ENCODE results near the gene ARVCF.
A peak's percentile ranks its signal among the peaks of the same experiment; 100 is the strongest.

Gene ARVCF, protein sequence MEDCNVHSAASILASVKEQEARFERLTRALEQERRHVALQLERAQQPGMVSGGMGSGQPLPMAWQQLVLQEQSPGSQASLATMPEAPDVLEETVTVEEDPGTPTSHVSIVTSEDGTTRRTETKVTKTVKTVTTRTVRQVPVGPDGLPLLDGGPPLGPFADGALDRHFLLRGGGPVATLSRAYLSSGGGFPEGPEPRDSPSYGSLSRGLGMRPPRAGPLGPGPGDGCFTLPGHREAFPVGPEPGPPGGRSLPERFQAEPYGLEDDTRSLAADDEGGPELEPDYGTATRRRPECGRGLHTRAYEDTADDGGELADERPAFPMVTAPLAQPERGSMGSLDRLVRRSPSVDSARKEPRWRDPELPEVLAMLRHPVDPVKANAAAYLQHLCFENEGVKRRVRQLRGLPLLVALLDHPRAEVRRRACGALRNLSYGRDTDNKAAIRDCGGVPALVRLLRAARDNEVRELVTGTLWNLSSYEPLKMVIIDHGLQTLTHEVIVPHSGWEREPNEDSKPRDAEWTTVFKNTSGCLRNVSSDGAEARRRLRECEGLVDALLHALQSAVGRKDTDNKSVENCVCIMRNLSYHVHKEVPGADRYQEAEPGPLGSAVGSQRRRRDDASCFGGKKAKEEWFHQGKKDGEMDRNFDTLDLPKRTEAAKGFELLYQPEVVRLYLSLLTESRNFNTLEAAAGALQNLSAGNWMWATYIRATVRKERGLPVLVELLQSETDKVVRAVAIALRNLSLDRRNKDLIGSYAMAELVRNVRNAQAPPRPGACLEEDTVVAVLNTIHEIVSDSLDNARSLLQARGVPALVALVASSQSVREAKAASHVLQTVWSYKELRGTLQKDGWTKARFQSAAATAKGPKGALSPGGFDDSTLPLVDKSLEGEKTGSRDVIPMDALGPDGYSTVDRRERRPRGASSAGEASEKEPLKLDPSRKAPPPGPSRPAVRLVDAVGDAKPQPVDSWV

DNA sequence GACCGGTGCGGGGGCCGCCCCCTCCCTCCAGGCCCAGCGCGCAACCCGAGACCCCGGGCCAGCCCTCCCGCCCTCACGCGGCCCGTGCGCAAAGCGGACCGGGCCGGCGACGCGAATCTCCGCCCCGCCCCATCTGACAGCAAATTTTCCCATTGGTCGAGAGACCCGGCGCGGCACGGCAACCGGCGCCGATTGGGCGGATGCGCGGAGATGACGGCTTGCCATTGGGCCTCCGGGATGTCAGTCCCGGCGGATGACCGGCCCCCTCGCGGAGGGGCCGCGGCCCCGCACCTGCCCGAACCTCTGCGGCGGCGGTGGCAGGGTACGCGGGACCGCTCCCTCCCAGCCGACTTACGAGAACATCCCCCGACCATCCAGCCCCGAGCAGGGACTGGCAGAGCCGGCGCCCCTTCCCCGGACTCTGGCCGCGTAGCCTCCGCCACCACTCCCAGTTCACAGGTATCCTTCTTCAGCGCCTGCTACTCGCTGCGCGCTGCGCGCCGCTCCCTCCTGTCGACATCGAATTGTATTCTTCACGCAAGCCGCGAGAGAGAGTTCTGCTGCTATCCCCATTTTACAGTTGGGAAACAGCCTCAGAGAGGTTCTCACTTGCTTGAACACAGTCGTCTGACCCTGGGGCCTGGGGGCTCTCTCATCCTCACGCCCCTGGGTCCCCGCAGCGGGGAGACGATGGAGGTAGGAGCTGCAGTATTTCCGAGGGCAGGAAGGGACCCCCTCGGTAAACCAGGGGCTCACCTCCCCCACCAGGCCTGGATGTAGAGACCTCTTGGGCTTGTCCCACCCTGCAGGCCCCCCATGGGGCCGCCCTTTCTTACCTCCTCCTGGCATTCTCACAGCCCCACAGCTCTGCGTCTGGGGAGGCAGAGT lies at the start of gene ARVCF:
Gene ARVCF, minus strand, starts transcription at position 90 of the 888 bp plus-strand sequence. CDS start 26,029 bp downstream, outside the sequence.
- Histone ChIP-seq H3K27me3 (ENCODE audit: control insufficient read depth in 2 of 2, insufficient read depth in 2 of 2, low read length in 2 of 2) (peaks cover 4 to 9% of the 10 kb centered on the region in 2 donors), H3K9ac (ENCODE audit: low read depth in 1 of 2, low read length in 2 of 2) (peak within 1 kb of the TSS; percentile 17 to 66), H3K9me3 (ENCODE audit: control insufficient read depth in 2 of 2, low read length in 2 of 2) (no peaks in the 10 kb centered on the region), H3K36me3 (ENCODE audit: control insufficient read depth in 2 of 2, insufficient read depth in 2 of 2, low read length in 2 of 2) (no peaks in the 10 kb centered on the region), H3K4me3 (ENCODE audit: low read length in 2 of 2) (peak within 1 kb of the TSS; percentile 72 to 79), H3K27ac (ENCODE audit: low read depth in 2 of 2, low read length in 2 of 2) (no peak within 1 kb of the TSS), H3K4me1 (ENCODE audit: control insufficient read depth in 2 of 2, insufficient read depth in 2 of 2, low read length in 2 of 2) (peaks cover 22 to 27% of the 10 kb centered on the region in 2 donors)

DNA sequence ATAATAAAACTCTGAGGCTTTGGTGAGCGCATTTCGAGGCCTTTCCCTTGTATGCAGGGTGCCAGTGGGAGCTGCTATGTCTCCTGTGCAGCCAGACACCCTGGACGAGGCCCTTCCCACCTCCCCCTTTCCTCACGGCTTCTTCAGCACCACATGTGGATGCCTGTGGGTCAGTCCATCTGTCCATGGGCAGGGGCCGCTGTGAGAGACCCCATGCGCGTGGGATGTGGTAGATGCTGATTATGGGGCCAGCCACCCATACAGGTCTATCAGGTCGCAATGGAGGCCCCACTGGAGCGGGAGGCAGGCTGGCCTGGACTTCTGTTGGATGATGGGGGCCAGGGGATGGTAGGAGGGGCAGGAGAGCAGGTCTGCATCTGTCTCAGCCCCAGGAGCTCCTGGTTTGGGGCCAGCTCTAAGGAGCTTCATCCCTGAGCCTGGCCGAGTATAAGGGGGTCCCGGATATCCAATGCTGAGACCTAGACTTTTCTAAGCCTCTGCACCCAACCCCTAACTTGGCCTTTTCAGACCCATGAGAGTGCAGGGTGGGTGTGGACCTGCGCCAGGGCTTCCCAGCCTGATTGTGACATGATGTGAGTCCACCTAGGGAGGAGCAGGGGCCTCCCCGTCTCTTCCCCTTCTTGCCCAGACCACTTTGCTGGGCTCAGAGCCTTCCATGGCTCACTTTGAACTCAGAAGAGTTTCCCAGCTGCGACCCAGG lies 49.4 kb upstream of the ARVCF start:
- no peak overlapping the region for H3K4me3 ChIP-seq (ENCODE audit: low read length in 2 of 2)
- H3K36me3 ChIP-seq (ENCODE audit: control insufficient read depth in 2 of 2, insufficient read depth in 2 of 2, low read length in 2 of 2), result peaks cover 21 to 27% of the 10 kb centered on the region in 2 donors
- no peaks in the 10 kb centered on the region for H3K9me3 ChIP-seq (ENCODE audit: control insufficient read depth in 2 of 2, low read length in 2 of 2)
- no peaks in the 10 kb centered on the region for H3K27me3 ChIP-seq (ENCODE audit: control insufficient read depth in 2 of 2, insufficient read depth in 2 of 2, low read length in 2 of 2)
- H3K4me1 ChIP-seq (ENCODE audit: control insufficient read depth in 2 of 2, insufficient read depth in 2 of 2, low read length in 2 of 2), result no peaks in the 10 kb centered on the region
- no peak overlapping the region for H3K9ac ChIP-seq (ENCODE audit: low read depth in 1 of 2, low read length in 2 of 2)
- H3K27ac ChIP-seq (ENCODE audit: low read depth in 2 of 2, low read length in 2 of 2), result no peak overlapping the region

GRCh38 chr22:20064545-20065262 lies 48.1 kb upstream of the ARVCF start:
- Histone ChIP-seq H3K9me3 (ENCODE audit: control insufficient read depth in 2 of 2, low read length in 2 of 2) (no peaks in the 10 kb centered on the region), H3K4me3 (ENCODE audit: low read length in 2 of 2) (no peak overlapping the region), H3K4me1 (ENCODE audit: control insufficient read depth in 2 of 2, insufficient read depth in 2 of 2, low read length in 2 of 2) (no peaks in the 10 kb centered on the region), H3K27ac (ENCODE audit: low read depth in 2 of 2, low read length in 2 of 2) (no peak overlapping the region), H3K9ac (ENCODE audit: low read depth in 1 of 2, low read length in 2 of 2) (no peak overlapping the region), H3K27me3 (ENCODE audit: control insufficient read depth in 2 of 2, insufficient read depth in 2 of 2, low read length in 2 of 2) (no peaks in the 10 kb centered on the region), H3K36me3 (ENCODE audit: control insufficient read depth in 2 of 2, insufficient read depth in 2 of 2, low read length in 2 of 2) (peaks cover 21 to 29% of the 10 kb centered on the region in 2 donors)

DNA sequence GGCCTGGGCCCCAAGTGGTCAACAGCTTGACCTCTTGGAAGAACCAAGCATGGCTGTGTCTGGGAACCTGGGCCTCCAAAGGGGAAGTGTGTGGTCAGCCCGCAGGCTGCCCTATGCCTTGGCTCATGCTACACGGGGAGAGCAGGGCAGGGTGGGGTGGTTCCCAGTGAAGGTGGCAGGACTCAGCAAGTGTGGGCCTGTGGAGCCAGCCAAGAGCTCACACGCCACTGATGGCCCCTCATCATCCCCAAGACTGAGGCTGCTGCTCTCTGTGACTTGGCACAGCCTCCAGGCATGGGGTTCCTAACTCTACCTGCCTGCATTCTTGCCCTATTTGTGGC lies 47.5 kb upstream of the ARVCF start:
- H3K36me3 ChIP-seq (ENCODE audit: control insufficient read depth in 2 of 2, insufficient read depth in 2 of 2, low read length in 2 of 2), result peaks cover 21 to 30% of the 10 kb centered on the region in 2 donors
- no peak overlapping the region for H3K4me3 ChIP-seq (ENCODE audit: low read length in 2 of 2)
- H3K27me3 ChIP-seq (ENCODE audit: control insufficient read depth in 2 of 2, insufficient read depth in 2 of 2, low read length in 2 of 2), result no peaks in the 10 kb centered on the region
- no peaks in the 10 kb centered on the region for H3K4me1 ChIP-seq (ENCODE audit: control insufficient read depth in 2 of 2, insufficient read depth in 2 of 2, low read length in 2 of 2)
- no peak overlapping the region for H3K27ac ChIP-seq (ENCODE audit: low read depth in 2 of 2, low read length in 2 of 2)
- no peaks in the 10 kb centered on the region for H3K9me3 ChIP-seq (ENCODE audit: control insufficient read depth in 2 of 2, low read length in 2 of 2)
- no peak overlapping the region for H3K9ac ChIP-seq (ENCODE audit: low read depth in 1 of 2, low read length in 2 of 2)

DNA sequence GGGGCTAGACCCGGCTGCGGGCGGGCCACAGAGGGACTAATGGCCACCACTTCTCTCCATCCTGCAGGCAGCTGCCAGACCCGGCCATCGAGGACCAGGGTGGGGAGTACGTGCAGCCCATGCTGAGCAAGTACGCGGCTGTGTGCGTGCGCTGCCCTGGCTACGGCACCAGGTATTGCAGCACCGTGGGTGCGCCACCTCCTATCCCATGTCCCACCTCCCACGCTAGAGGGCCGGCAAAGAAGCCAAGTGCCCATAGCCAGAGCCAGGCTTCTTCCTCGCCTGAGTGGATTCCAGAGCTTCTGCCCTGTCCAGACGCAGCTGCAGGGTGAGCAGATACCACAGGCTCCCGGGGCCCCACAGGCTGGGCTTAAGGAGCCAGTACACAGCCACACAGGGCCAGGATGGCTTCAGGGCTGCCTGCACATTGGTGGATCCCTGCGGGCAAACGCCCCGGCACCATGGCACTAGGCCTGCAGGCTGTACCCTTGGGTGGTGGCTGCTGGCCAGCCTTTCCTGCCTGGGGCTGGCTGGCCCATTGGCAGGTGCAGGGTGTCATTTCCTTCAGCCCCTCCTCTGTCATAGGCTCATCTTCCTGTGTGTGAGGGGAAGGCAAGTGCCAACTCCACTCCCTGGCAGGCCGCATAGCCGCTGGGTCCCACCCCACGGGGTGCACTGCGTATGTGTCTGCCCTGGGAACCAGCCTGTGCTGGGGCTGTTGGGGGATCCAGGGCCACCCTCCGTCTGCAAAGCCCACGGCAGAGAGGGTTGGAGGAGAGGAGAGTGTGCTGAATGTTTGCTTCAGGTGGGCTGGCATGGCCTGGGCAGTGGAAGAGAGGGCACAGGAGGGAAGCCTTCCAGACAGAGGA lies 46.9 kb upstream of the ARVCF start:
- H3K27me3 ChIP-seq (ENCODE audit: control insufficient read depth in 2 of 2, insufficient read depth in 2 of 2, low read length in 2 of 2), result no peaks in the 10 kb centered on the region
- H3K27ac ChIP-seq (ENCODE audit: low read depth in 2 of 2, low read length in 2 of 2), result no peak overlapping the region
- no peak overlapping the region for H3K9ac ChIP-seq (ENCODE audit: low read depth in 1 of 2, low read length in 2 of 2)
- peaks cover 21 to 36% of the 10 kb centered on the region in 2 donors for H3K36me3 ChIP-seq (ENCODE audit: control insufficient read depth in 2 of 2, insufficient read depth in 2 of 2, low read length in 2 of 2)
- no peaks in the 10 kb centered on the region for H3K9me3 ChIP-seq (ENCODE audit: control insufficient read depth in 2 of 2, low read length in 2 of 2)
- H3K4me3 ChIP-seq (ENCODE audit: low read length in 2 of 2), result no peak overlapping the region
- H3K4me1 ChIP-seq (ENCODE audit: control insufficient read depth in 2 of 2, insufficient read depth in 2 of 2, low read length in 2 of 2), result no peaks in the 10 kb centered on the region

DNA sequence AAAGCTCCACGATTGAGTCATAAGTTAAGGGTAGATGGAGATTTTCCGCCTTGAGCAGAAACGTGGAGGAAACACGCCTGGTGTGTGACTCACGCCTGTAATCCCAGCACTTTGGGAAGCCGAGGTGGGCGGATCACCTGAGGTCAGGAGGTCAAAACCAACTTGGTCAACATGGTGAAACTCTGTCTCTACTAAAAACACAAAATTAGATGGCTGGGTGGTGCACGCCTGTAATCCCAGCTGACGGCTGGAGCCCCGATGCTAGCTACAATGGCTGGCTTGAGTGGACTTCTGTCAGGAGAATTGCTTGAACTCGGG lies 46.1 kb upstream of the ARVCF start:
- Histone ChIP-seq H3K9ac (ENCODE audit: low read depth in 1 of 2, low read length in 2 of 2) (no peak overlapping the region), H3K27ac (ENCODE audit: low read depth in 2 of 2, low read length in 2 of 2) (no peak overlapping the region), H3K36me3 (ENCODE audit: control insufficient read depth in 2 of 2, insufficient read depth in 2 of 2, low read length in 2 of 2) (peaks cover 21 to 41% of the 10 kb centered on the region in 2 donors), H3K9me3 (ENCODE audit: control insufficient read depth in 2 of 2, low read length in 2 of 2) (no peaks in the 10 kb centered on the region), H3K4me3 (ENCODE audit: low read length in 2 of 2) (no peak overlapping the region), H3K27me3 (ENCODE audit: control insufficient read depth in 2 of 2, insufficient read depth in 2 of 2, low read length in 2 of 2) (no peaks in the 10 kb centered on the region), H3K4me1 (ENCODE audit: control insufficient read depth in 2 of 2, insufficient read depth in 2 of 2, low read length in 2 of 2) (no peaks in the 10 kb centered on the region)

- H3K27ac ChIP-seq (ENCODE audit: low read depth in 2 of 2, low read length in 2 of 2), result no peak overlapping the region
- no peak overlapping the region for H3K4me3 ChIP-seq (ENCODE audit: low read length in 2 of 2)
- no peaks in the 10 kb centered on the region for H3K27me3 ChIP-seq (ENCODE audit: control insufficient read depth in 2 of 2, insufficient read depth in 2 of 2, low read length in 2 of 2)
- no peak overlapping the region for H3K9ac ChIP-seq (ENCODE audit: low read depth in 1 of 2, low read length in 2 of 2)
- H3K4me1 ChIP-seq (ENCODE audit: control insufficient read depth in 2 of 2, insufficient read depth in 2 of 2, low read length in 2 of 2), result no peaks in the 10 kb centered on the region
- H3K36me3 ChIP-seq (ENCODE audit: control insufficient read depth in 2 of 2, insufficient read depth in 2 of 2, low read length in 2 of 2), result peaks cover 24 to 46% of the 10 kb centered on the region in 2 donors
- H3K9me3 ChIP-seq (ENCODE audit: control insufficient read depth in 2 of 2, low read length in 2 of 2), result no peaks in the 10 kb centered on the region
These were observed 45.6 kb upstream of the ARVCF start for GRCh38 chr22:20062043-20062765.

GRCh38 chr22:20061481-20061861 lies 44.8 kb upstream of the ARVCF start:
- H3K27me3 ChIP-seq (ENCODE audit: control insufficient read depth in 2 of 2, insufficient read depth in 2 of 2, low read length in 2 of 2), result no peaks in the 10 kb centered on the region
- peaks cover 29 to 51% of the 10 kb centered on the region in 2 donors for H3K36me3 ChIP-seq (ENCODE audit: control insufficient read depth in 2 of 2, insufficient read depth in 2 of 2, low read length in 2 of 2)
- no peak overlapping the region for H3K27ac ChIP-seq (ENCODE audit: low read depth in 2 of 2, low read length in 2 of 2)
- H3K4me1 ChIP-seq (ENCODE audit: control insufficient read depth in 2 of 2, insufficient read depth in 2 of 2, low read length in 2 of 2), result no peaks in the 10 kb centered on the region
- H3K9me3 ChIP-seq (ENCODE audit: control insufficient read depth in 2 of 2, low read length in 2 of 2), result no peaks in the 10 kb centered on the region
- H3K4me3 ChIP-seq (ENCODE audit: low read length in 2 of 2), result no peak overlapping the region
- no peak overlapping the region for H3K9ac ChIP-seq (ENCODE audit: low read depth in 1 of 2, low read length in 2 of 2)

All from mucosa of rectum (tissue), 2 donors.